ENCODE results near the gene NOS1. TPM values are rescaled to one million over a fixed set of nuclear protein-coding genes. Genes with fewer than 3 reads are reported as not detected.
"Not testable (repeated sequence)": the region's sequence is repeated elsewhere in the genome, so short reads cannot be mapped to it uniquely, and the experiment has no call there.

NOS1 gene
- total RNA-seq, 2 experiments from 2014 or later, result not detected

GRCh38 chr12:117213295-117213808 lies 148.1 kb downstream of the NOS1 start:
- DNase-seq, result no peak
- ChIA-PET CTCF (interaction anchor here (0.7 to 1.8 kb wide), 6 partner anchors 11 to 1406 kb away, joined by 3 to 6 read pairs (median 3); no protein-coding TSS in a partner anchor), POLR2A (no interaction called here)
- Mint-ChIP-seq H3K4me3 (no peak overlapping the region), H3K4me1 (ENCODE audit: low read depth) (no peaks in the 10 kb centered on the region), H3K36me3 (ENCODE audit: low read depth) (no peaks in the 10 kb centered on the region), H3K27me3 (ENCODE audit: low read depth) (peaks cover 6% of the 10 kb centered on the region), H3K9me3 (ENCODE audit: insufficient read depth) (no peaks in the 10 kb centered on the region), H3K27ac (no peak overlapping the region)
- ATAC-seq, result no peak

GRCh38 chr12:117212563-117213190 lies 148.7 kb downstream of the NOS1 start:
- Mint-ChIP-seq H3K27me3 (ENCODE audit: low read depth) (peaks cover 8% of the 10 kb centered on the region), H3K4me1 (ENCODE audit: low read depth) (no peaks in the 10 kb centered on the region), H3K9me3 (ENCODE audit: insufficient read depth) (no peaks in the 10 kb centered on the region), H3K36me3 (ENCODE audit: low read depth) (no peaks in the 10 kb centered on the region), H3K4me3 (no peak overlapping the region), H3K27ac (no peak overlapping the region)
- DNase-seq (peak; percentile 76), ATAC-seq (peak; percentile 73)
- POLR2A ChIA-PET, result no interaction called here
- CTCF ChIA-PET, result interaction anchor here (0.7 to 1.8 kb wide), 8 partner anchors 11 to 1405 kb away, joined by 3 to 6 read pairs (median 3); no protein-coding TSS in a partner anchor

GRCh38 chr12:117210266-117210918 lies 151.0 kb downstream of the NOS1 start:
- POLR2A ChIA-PET, result interaction anchor here (0.6 kb wide), 1 partner anchor 1086 kb away, joined by 3 read pairs; no protein-coding TSS in a partner anchor
- Mint-ChIP-seq H3K4me3 (no peak overlapping the region), H3K27ac (no peak overlapping the region), H3K4me1 (ENCODE audit: low read depth) (no peaks in the 10 kb centered on the region), H3K27me3 (ENCODE audit: low read depth) (peaks cover 10% of the 10 kb centered on the region), H3K9me3 (ENCODE audit: insufficient read depth) (no peaks in the 10 kb centered on the region), H3K36me3 (ENCODE audit: low read depth) (no peaks in the 10 kb centered on the region)
- CTCF ChIA-PET, result interaction anchor here (1.1 to 1.7 kb wide), 3 partner anchors 9 to 26 kb away, joined by 3 read pairs; no protein-coding TSS in a partner anchor
- DNase-seq (no peak), ATAC-seq (no peak)

- H3K27ac Mint-ChIP-seq, result no peak overlapping the region
- no peaks in the 10 kb centered on the region for H3K4me1 Mint-ChIP-seq (ENCODE audit: low read depth)
- ATAC-seq (no peak), DNase-seq (no peak)
- no peak overlapping the region for H3K4me3 Mint-ChIP-seq
- CTCF ChIA-PET, result no interaction called here
- H3K9me3 Mint-ChIP-seq (ENCODE audit: insufficient read depth), result no peaks in the 10 kb centered on the region
- POLR2A ChIA-PET, result no interaction called here
- peaks cover 10% of the 10 kb centered on the region for H3K27me3 Mint-ChIP-seq (ENCODE audit: low read depth)
- H3K36me3 Mint-ChIP-seq (ENCODE audit: low read depth), result no peaks in the 10 kb centered on the region
Measured at GRCh38 chr12:117209626-117210025, 151.8 kb downstream of the NOS1 start.

- Mint-ChIP-seq H3K4me1 (ENCODE audit: low read depth) (no peaks in the 10 kb centered on the region), H3K36me3 (ENCODE audit: low read depth) (no peaks in the 10 kb centered on the region), H3K27ac (no peak overlapping the region), H3K9me3 (ENCODE audit: insufficient read depth) (no peaks in the 10 kb centered on the region), H3K4me3 (no peak overlapping the region), H3K27me3 (ENCODE audit: low read depth) (peaks cover 10% of the 10 kb centered on the region)
- ATAC-seq (no peak), DNase-seq (no peak)
- ChIA-PET POLR2A (no interaction called here), CTCF (no interaction called here)
Measured at GRCh38 chr12:117208811-117209455, 152.5 kb downstream of the NOS1 start.

GRCh38 chr12:117208206-117208605 lies 153.2 kb downstream of the NOS1 start:
- ChIA-PET POLR2A (no interaction called here), CTCF (no interaction called here)
- Mint-ChIP-seq H3K36me3 (ENCODE audit: low read depth) (no peaks in the 10 kb centered on the region), H3K9me3 (ENCODE audit: insufficient read depth) (no peaks in the 10 kb centered on the region), H3K27ac (no peak overlapping the region), H3K4me1 (ENCODE audit: low read depth) (no peaks in the 10 kb centered on the region), H3K4me3 (no peak overlapping the region), H3K27me3 (ENCODE audit: low read depth) (peaks cover 10% of the 10 kb centered on the region)
- ATAC-seq, result no peak
- no peak for DNase-seq

- POLR2A ChIA-PET, result interaction anchor here (0.6 kb wide), 1 partner anchor 54 kb away, joined by 3 read pairs; no protein-coding TSS in a partner anchor
- DNase-seq (no peak), ATAC-seq (no peak)
- H3K27me3 Mint-ChIP-seq (ENCODE audit: low read depth), result peaks cover 9% of the 10 kb centered on the region
- H3K4me1 Mint-ChIP-seq (ENCODE audit: low read depth), result no peaks in the 10 kb centered on the region
- no peak overlapping the region for H3K27ac Mint-ChIP-seq
- no peak overlapping the region for H3K4me3 Mint-ChIP-seq
- CTCF ChIA-PET, result no interaction called here
- no peaks in the 10 kb centered on the region for H3K9me3 Mint-ChIP-seq (ENCODE audit: insufficient read depth)
- H3K36me3 Mint-ChIP-seq (ENCODE audit: low read depth), result no peaks in the 10 kb centered on the region
Measured at GRCh38 chr12:117207675-117208074, 153.8 kb downstream of the NOS1 start.

- Mint-ChIP-seq H3K9me3 (ENCODE audit: insufficient read depth) (no peaks in the 10 kb centered on the region), H3K27me3 (ENCODE audit: low read depth) (peaks cover 4% of the 10 kb centered on the region), H3K27ac (no peak overlapping the region), H3K36me3 (ENCODE audit: low read depth) (no peaks in the 10 kb centered on the region), H3K4me1 (ENCODE audit: low read depth) (no peaks in the 10 kb centered on the region), H3K4me3 (no peak overlapping the region)
- no peak for ATAC-seq
- ChIA-PET POLR2A (no interaction called here), CTCF (no interaction called here)
- DNase-seq, result no peak
Measured at GRCh38 chr12:117202556-117202955, 158.9 kb downstream of the NOS1 start.

GRCh38 chr12:117202033-117202432 lies 159.4 kb downstream of the NOS1 start:
- Mint-ChIP-seq H3K4me3 (no peak overlapping the region), H3K36me3 (ENCODE audit: low read depth) (no peaks in the 10 kb centered on the region), H3K4me1 (ENCODE audit: low read depth) (no peaks in the 10 kb centered on the region), H3K27me3 (ENCODE audit: low read depth) (peaks cover 4% of the 10 kb centered on the region), H3K27ac (no peak overlapping the region), H3K9me3 (ENCODE audit: insufficient read depth) (no peaks in the 10 kb centered on the region)
- no peak for ATAC-seq
- DNase-seq, result no peak
- POLR2A ChIA-PET, result no interaction called here
- CTCF ChIA-PET, result interaction anchor here (0.9 kb wide), 1 partner anchor 11 kb away, joined by 3 read pairs; no protein-coding TSS in a partner anchor

- H3K27ac Mint-ChIP-seq; ATAC-seq; POLR2A ChIA-PET; H3K4me1 Mint-ChIP-seq (ENCODE audit: low read depth); H3K4me3 Mint-ChIP-seq; H3K36me3 Mint-ChIP-seq (ENCODE audit: low read depth); DNase-seq; H3K9me3 Mint-ChIP-seq (ENCODE audit: insufficient read depth); H3K27me3 Mint-ChIP-seq (ENCODE audit: low read depth): not testable (repeated sequence)
- CTCF ChIA-PET, result interaction anchor here (1.3 kb wide), 1 partner anchor 36 kb away, joined by 4 read pairs; no protein-coding TSS in a partner anchor
Measured at GRCh38 chr12:117199956-117200744, 161.3 kb downstream of the NOS1 start.

- ATAC-seq; H3K27ac Mint-ChIP-seq; CTCF ChIA-PET; POLR2A ChIA-PET; H3K9me3 Mint-ChIP-seq (ENCODE audit: insufficient read depth); DNase-seq; H3K36me3 Mint-ChIP-seq (ENCODE audit: low read depth); H3K4me1 Mint-ChIP-seq (ENCODE audit: low read depth); H3K4me3 Mint-ChIP-seq: not testable (repeated sequence)
- H3K27me3 Mint-ChIP-seq (ENCODE audit: low read depth), result peaks cover 16% of the 10 kb centered on the region
Measured at GRCh38 chr12:117196334-117196733, 165.1 kb downstream of the NOS1 start.

Data from activated CD8-positive, alpha-beta T cell treated with anti-CD3 and anti-CD28 coated beads, Interleukin-2, amount 10 ng/mL, durations not matched to agents 7 days and 5 days (primary cell).